GM18519 (cell line): ENCODE measurements around the gene TRIM45.

Experiments used
- ATAC-seq: cut with Tn5 transposase; IDR thresholded peaks from one replicate; pipeline ENCODE4 v1.9.1; 2021; ENCODE audit warnings: mild to moderate bottlenecking, moderate library complexity; ENCODE audit not compliant: unreplicated experiment, low FRiP score

Gene TRIM45

GRCh38 chr1:117061986-117062415 lies 59.5 kb downstream of the TRIM45 start:
- no peak for ATAC-seq
